Osteoblast (primary cell): ENCODE results near the gene AGK. TPM values are rescaled to one million over a fixed set of nuclear protein-coding genes. Genes with fewer than 3 reads are reported as not detected.

Source experiments
- DNase-seq: peaks from one replicate; pipeline ENCODE4 v3.0.0; 2011; ENCODE audit warnings: low spot score, mixed read lengths; ENCODE audit not compliant: insufficient read length; ENCODE audit errors: missing footprints
- H2AFZ ChIP-seq: 2 replicates; pipeline ENCODE4 v1.6.0; 2011; ENCODE audit warnings: mild to moderate bottlenecking, low read length
- H3K27ac ChIP-seq: 2 replicates; pipeline ENCODE4 v1.5.1; 2011; ENCODE audit warnings: mild to moderate bottlenecking, low read depth, low read length, moderate library complexity
- H3K27me3 ChIP-seq: 2 replicates; pipeline ENCODE4 v1.6.0; 2012; ENCODE audit warnings: mild to moderate bottlenecking, control low read depth, inconsistent platforms, low read length, moderate library complexity; ENCODE audit not compliant: insufficient read depth
- H3K36me3 ChIP-seq: 2 replicates; pipeline ENCODE4 v1.5.1; 2011; ENCODE audit warnings: mild to moderate bottlenecking, low read length, control low read depth, moderate library complexity; ENCODE audit not compliant: insufficient read depth
- H3K4me1 ChIP-seq: 2 replicates; pipeline ENCODE4 v1.5.1; 2011; ENCODE audit warnings: mild to moderate bottlenecking, low read length, control low read depth, moderate library complexity; ENCODE audit not compliant: insufficient read depth
- H3K4me2 ChIP-seq: 2 replicates; pipeline ENCODE4 v1.6.0; 2011; ENCODE audit warnings: mild to moderate bottlenecking, low read length; ENCODE audit not compliant: insufficient read depth
- H3K4me3 ChIP-seq: fragments of 200-600 bp; sonication (generic); 3 replicates; pipeline ENCODE4 v1.5.1; 2012; ENCODE audit warnings: mild to moderate bottlenecking, low read length, inconsistent platforms; ENCODE audit not compliant: insufficient read depth
- H3K79me2 ChIP-seq: 2 replicates; pipeline ENCODE4 v1.6.0; 2012; ENCODE audit warnings: mild to moderate bottlenecking, low read length, control low read depth, inconsistent platforms; ENCODE audit not compliant: insufficient read depth
- H3K9me3 ChIP-seq: 2 replicates; pipeline ENCODE4 v1.5.1; 2011; ENCODE audit warnings: low read depth, low read length, control low read depth
- H4K20me1 ChIP-seq: 2 replicates; pipeline ENCODE4 v1.6.0; 2012; ENCODE audit warnings: mild to moderate bottlenecking, low read length, control low read depth; ENCODE audit not compliant: insufficient read depth
- total RNA-seq: library from RNA; depleted of rRNA; stranded (reverse); fragments of >200 nt; gene quantifications from 2 replicates; pipeline ENCODE4 v1.2.3, GENCODE V29; 2012
- TF ChIP-seq, protein P1 (sequence below): IDR thresholded peaks from 2 replicates; pipeline ENCODE4 v1.5.1; 2011; ENCODE audit warnings: mild to moderate bottlenecking, low read depth, low read length, moderate library complexity; ENCODE audit errors: extremely low read depth

AGK gene
- total RNA-seq, 1 donor: 26.1 TPM

- Histone ChIP-seq H3K79me2 (peaks cover 8% of the 10 kb centered on the region), H3K36me3 (no peaks in the 10 kb centered on the region), H3K27ac (no peak overlapping the region), H3K4me2 (no peak overlapping the region), H4K20me1 (peaks cover 31% of the 10 kb centered on the region), H3K4me3 (no peak overlapping the region), H3K27me3 (no peaks in the 10 kb centered on the region), H2AFZ (no peak overlapping the region), H3K9me3 (no peaks in the 10 kb centered on the region), H3K4me1 (peaks cover 14% of the 10 kb centered on the region)
- DNase-seq: no peak
- TF ChIP-seq, protein P1, sequence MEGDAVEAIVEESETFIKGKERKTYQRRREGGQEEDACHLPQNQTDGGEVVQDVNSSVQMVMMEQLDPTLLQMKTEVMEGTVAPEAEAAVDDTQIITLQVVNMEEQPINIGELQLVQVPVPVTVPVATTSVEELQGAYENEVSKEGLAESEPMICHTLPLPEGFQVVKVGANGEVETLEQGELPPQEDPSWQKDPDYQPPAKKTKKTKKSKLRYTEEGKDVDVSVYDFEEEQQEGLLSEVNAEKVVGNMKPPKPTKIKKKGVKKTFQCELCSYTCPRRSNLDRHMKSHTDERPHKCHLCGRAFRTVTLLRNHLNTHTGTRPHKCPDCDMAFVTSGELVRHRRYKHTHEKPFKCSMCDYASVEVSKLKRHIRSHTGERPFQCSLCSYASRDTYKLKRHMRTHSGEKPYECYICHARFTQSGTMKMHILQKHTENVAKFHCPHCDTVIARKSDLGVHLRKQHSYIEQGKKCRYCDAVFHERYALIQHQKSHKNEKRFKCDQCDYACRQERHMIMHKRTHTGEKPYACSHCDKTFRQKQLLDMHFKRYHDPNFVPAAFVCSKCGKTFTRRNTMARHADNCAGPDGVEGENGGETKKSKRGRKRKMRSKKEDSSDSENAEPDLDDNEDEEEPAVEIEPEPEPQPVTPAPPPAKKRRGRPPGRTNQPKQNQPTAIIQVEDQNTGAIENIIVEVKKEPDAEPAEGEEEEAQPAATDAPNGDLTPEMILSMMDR: no peak
Observed at GRCh38 chr7:141696348-141696747, 145.1 kb downstream of the AGK start.

DNA sequence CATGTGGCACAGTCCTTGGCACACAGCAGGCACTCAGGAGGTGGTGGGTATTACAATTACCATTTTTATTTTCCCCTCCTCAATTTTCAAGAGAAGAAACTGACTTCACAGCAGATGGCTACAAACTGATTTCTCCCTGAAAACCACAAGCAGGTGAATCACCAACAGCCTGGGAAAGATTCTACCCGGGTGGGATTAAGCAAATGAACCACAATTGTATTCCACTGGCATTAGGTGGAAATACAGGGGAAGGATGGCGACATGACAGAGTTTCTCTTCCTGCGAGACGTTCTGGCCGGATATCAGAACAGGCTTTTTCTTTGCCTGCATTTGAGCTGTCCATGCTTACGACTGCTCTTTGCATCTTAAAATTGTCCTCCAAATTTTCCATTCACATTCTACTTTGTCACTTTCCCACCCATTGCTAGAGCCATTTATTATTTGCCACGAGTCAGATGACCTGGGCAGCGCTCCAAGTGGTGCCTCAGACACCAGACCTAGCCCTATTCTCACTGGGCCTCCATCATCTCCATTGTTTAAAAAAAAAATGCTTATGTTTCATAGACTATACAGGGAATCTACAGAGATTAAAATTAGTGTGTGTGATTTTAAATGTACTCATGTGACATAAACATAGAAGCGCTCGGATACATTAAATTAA lies 146.1 kb downstream of the AGK start:
- H3K79me2 ChIP-seq: peaks cover 8% of the 10 kb centered on the region
- DNase-seq: no peak
- TF ChIP-seq, protein P1: no peak
- H3K4me3 ChIP-seq: no peak overlapping the region
- no peak overlapping the region for H3K27ac ChIP-seq
- no peak overlapping the region for H2AFZ ChIP-seq
- H4K20me1 ChIP-seq: peaks cover 28% of the 10 kb centered on the region
- no peaks in the 10 kb centered on the region for H3K27me3 ChIP-seq
- no peak overlapping the region for H3K4me2 ChIP-seq
- no peaks in the 10 kb centered on the region for H3K9me3 ChIP-seq
- peaks cover 16% of the 10 kb centered on the region for H3K4me1 ChIP-seq
- H3K36me3 ChIP-seq: no peaks in the 10 kb centered on the region

- Histone ChIP-seq H3K27me3 (no peaks in the 10 kb centered on the region), H3K4me1 (peaks cover 19% of the 10 kb centered on the region), H3K4me3 (no peak overlapping the region), H3K4me2 (no peak overlapping the region), H3K27ac (no peak overlapping the region), H3K79me2 (peaks cover 6% of the 10 kb centered on the region), H2AFZ (no peak overlapping the region), H3K36me3 (no peaks in the 10 kb centered on the region), H3K9me3 (no peaks in the 10 kb centered on the region), H4K20me1 (peaks cover 25% of the 10 kb centered on the region)
- DNase-seq: no peak
- TF ChIP-seq, protein P1: no peak
Observed at GRCh38 chr7:141698247-141699015, 147.2 kb downstream of the AGK start.

GRCh38 chr7:141699860-141700259 lies 148.7 kb downstream of the AGK start:
- Histone ChIP-seq H3K79me2 (peaks cover 3% of the 10 kb centered on the region), H3K4me3 (no peak overlapping the region), H3K9me3 (no peaks in the 10 kb centered on the region), H3K36me3 (no peaks in the 10 kb centered on the region), H3K27me3 (no peaks in the 10 kb centered on the region), H4K20me1 (peaks cover 21% of the 10 kb centered on the region), H3K27ac (no peak overlapping the region), H2AFZ (no peak overlapping the region), H3K4me1 (peaks cover 21% of the 10 kb centered on the region), H3K4me2 (no peak overlapping the region)
- TF ChIP-seq, protein P1: no peak
- peak; percentile 50 for DNase-seq
